PC-9 (cell line): ENCODE measurements around the gene APOB.

Experiments used
- CTCF ChIP-seq: fragments of 200-600 bp; sonication (generic); conservative IDR thresholded peaks from 2 replicates; pipeline ENCODE4 v1.6.1; 2017; ENCODE audit warnings: mixed run types, antibody characterized with exemption, mild to moderate bottlenecking, moderate library complexity
- EZH2 ChIP-seq: fragments of 200-600 bp; sonication (generic); IDR thresholded peaks from 2 replicates; pipeline ENCODE4 v1.8.0; 2017; ENCODE audit warnings: antibody characterized with exemption, low read depth

- TF ChIP-seq CTCF (no peak), EZH2 (no peak)
Observed at GRCh38 chr2:21018290-21018689, 25.6 kb downstream of the APOB start.
